Kidney tubule cell (primary cell): ENCODE measurements around the gene JAK1.
"Not testable (repeated sequence)": the region's sequence is repeated elsewhere in the genome, so short reads cannot be mapped to it uniquely, and the experiment has no call there.

Experiments used
- DNase-seq: peaks from one replicate; pipeline ENCODE4 v3.0.0-alpha.2; 2018; ENCODE audit warnings: low spot score

JAK1 gene

DNA sequence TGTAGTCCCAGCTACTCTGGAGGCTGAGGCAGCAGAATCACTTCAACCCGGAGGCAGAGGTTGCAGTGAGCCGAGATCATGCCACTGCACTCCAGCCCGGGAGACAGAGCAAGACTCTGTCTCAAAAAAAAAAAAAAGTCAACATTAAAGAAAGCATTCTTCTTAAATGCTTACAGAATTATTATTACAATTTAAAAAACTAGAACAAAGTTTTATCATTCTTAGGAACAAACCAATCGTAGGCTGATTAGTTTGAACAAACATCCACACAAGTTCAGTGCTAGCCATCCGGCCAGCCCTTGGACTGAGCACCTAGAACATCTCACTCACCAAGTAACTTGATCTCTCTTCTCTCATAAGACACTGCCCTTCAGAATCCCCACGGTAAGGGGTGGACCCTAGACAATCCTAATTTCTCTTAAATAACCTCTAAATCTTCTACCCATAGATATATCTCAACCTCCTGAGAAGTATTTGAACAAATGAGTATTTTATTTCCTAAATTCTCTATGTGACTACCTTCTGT, 16.0 kb downstream of the JAK1 start:
- no peak for DNase-seq

DNA sequence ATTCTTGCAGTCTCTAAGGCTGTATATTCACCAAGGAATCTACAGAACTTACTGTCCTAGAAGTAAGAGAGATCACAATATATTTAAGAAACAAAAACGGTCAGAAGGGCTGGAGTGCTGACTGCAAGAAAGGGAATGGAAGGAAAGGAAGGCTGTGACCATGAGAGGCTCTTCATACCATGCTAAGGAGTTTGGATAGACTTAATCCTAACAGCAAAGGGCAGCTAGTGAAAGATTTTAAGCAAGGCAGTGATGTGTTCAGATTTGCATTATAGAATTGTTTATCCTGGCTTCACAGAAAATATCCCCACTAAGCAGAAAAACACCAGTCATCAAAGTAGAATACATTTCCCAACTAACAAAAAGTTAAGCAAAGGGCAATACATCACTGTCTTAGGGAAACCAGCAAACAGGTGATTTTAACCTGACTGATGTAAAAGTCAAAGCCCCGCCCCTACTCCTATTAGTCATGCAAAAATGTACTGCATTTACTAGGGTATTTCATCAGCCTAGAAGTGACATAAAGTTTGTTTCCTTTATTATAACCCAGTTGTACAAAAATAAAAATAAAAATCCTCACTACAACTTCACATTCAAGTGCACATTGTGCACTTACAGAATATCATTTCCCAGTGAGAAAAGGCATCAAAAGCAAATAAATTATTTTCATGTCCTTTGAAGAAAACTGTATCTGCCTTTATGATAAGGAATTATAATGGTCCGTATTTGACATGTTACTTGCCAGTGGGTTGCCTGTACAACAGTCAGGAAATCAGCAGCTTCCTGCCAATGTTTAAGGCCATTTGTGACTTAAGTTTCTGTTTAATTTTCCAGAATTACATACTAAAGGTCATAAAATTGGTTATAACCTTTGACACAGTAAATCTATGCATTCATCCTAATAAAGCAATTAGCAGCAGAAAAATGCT, 17.2 kb downstream of the JAK1 start:
- peak; percentile 50 for DNase-seq

DNA sequence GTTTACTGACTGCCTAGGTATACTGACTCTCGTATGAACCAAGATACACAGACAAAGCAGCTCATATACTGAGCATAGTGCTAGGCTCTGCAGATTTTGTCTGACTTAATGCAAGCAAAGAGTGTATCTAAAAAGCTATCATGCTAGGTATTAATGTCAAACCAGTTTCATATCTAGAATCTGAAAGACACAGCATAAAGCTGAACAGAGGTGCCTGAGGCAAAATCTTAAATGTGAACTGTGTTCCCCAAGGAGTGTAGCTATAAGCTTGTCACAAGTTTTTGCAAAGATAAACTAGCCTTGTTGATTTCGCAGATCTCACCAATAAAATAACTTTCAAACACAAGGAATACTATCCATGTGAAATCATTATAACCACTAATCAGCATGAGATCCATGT, 18.1 kb downstream of the JAK1 start:
- no peak for DNase-seq

DNA sequence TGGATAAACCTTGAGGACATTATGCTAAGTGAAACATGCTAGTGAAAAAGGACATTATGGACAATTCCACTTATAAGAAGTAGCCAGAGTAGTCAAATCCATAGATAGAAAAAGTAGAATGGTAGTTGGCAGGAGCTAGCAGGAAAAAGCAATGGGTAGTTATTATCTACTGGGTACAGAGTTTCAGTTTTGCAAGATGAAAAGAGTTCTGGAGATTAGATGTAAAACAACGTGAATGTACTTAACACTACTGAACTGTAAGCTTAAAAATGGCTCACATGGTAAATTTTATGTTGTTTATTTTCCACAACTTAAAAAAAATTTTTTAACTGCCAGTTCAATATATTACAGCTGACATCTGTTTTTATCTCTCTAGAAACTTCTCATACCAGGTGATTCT, 19.4 kb downstream of the JAK1 start:
- no peak for DNase-seq

DNA sequence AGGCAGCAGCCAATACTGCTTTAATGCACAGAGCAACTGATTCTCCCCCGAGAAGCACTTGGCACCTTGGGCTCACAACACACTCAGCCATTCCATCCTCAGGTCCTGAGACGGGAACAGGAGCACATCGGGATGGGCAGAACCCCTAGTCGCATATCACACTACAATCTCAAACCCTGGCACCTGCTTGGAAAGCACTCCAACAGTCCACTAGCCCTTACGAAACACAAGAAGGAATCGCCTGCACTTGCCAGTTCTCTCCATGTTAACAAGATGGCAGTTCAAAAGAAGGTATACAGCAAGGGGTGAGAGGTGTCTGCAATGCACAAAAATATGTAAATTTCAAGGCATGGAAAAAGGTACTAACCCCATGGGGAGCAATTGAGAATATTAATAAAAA, 21.4 kb downstream of the JAK1 start:
- no peak for DNase-seq

DNA sequence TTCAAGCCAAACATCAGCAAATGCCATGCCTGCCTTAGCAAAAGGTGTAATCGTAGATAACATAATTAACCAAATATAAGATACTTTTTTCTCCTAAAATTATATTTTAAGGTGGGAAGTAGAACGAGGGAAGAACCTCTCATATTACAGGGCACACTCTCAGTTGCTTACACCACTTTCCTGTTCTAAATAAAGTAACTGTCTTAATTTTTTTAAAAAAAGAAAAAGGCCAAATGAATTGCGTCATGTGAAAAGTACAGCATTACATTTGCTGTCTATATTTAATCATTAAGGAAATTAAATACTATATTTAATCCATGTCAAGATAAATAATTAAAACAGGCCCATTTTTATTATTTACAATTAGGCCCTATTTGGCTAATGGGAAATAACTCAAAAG, 23.7 kb downstream of the JAK1 start:
- DNase-seq, result no peak

DNA sequence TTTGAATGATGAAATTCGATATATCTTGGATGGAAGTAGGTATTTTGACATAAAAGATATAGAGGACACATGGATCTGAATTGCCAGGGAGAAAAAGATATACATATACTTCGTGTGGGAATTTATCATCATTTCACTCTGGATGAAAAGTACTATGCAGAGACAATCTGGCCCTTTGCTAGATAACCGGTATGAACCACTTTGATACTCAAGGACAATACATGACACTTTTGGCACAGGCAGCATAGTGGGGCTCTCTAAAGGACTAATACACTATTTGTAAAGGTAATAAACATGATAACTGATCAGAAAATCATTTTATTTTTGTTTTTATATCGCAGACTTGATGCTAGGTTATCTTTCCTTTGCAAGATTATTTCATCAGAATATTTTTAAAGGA, 24.2 kb downstream of the JAK1 start:
- no peak for DNase-seq

DNA sequence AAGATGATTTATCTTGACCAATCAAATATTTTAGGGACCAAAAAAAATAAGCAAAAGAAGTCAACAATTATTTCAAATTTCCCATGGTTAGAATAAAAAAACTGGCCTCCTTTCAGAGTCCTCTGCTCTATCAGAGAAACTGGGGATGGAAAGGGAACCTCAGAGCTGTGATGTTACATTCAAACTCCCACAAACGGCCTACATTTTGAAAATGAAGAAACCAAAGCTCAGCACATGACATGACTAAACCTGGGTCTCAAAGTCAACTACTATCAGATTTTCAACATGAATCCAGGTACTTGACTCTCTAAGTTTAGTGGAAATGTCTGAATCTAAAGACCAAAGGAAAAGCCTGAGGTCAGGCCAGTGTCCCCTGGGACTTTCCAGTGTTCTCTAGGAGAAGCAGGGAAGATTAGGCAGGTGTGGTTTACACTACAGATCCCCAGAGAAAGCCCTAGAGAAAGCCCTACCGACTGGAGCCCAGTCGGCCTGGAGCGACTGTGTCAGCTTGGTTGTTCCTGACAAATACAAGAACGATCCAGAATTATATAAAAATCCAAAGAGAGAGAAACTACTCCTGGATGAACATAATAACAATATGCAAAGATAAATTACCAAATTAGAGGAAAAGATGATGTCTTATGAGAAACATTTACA, 24.8 kb downstream of the JAK1 start:
- DNase-seq, result no peak

DNA sequence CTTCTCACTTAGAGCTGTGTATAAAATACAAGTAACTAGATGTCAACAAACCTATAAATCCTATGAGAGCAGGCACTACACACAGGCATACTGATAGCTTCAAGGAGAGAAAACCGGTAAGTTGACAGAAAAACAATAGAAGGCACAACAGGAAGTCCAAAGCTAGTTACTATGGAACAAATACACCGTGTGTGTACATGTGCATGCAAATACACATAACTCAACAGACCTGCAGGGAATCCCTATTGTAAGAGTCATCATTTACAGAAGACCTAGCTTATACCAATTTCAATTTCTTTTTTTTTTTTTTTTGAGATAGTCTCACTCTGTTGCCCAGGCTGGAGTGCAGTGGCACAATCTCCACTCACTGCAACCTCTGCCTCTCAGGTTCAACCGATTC, 26.3 kb downstream of the JAK1 start:
- no peak for DNase-seq

DNA sequence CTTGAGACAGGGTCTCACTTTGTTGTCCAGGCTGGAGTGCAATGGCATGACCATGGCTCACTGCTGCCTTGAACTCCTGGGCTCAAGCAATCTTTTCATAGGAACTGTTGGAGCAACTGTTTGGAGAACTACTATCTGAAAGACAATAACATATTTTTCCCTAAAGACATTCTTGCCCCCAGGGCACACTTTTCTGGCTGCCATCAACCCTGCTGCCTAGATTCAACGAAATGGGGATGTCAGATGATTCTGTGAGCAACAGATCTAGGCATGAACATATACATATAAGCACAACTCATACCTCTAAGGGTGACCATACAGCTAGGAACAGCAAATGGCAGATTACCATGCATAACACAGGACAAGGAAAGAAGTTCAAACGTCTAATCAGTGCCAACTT, 27.4 kb downstream of the JAK1 start:
- DNase-seq, result no peak

DNA sequence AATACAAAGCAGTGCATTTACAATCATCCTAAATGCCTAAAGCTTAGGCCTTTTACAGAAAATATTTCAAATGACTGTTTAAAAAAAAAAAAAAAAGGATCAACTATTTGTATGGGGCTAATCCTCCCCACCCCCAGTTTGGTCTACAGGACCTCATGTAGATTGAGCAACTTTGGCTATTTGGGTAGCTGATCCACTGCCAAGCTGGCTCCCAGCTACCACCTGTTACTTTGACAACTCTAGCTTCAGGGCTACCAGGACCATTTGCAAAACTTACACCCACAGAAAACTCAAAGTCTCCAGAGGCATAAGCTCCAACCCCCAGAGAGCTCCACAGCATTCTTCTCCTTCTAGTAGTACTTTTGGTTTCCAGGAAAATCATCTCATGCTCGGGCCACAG, 29.4 kb downstream of the JAK1 start:
- DNase-seq, result no peak

DNA sequence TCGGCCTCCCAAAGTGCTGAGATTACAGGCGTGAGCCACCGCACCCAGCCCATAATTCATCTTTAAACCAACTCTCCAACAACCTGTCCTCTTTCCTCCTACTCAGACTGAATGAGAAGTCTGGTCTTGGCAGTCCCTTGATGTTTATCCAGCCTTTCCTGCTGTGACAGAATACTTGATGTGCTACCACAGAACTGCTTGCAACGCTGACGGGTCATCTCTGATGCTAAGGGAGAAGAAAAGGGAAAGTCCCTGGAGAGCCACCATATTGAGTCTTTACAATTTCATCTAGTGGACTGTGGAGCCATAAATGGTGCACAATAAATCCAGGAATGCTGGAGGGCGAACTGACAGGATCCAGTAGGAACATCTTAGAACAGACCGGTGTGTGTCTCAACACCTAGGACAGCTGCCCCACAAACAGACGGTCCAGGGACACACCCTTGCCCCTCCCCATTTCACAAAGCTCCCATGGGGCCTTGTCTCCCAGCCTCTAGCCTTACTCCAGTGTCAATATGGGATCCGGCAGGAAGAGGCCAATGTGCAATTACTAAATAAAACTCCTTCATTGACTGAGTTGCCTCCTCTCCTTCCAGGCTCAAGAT, 30.7 kb downstream of the JAK1 start:
- DNase-seq, result no peak

DNA sequence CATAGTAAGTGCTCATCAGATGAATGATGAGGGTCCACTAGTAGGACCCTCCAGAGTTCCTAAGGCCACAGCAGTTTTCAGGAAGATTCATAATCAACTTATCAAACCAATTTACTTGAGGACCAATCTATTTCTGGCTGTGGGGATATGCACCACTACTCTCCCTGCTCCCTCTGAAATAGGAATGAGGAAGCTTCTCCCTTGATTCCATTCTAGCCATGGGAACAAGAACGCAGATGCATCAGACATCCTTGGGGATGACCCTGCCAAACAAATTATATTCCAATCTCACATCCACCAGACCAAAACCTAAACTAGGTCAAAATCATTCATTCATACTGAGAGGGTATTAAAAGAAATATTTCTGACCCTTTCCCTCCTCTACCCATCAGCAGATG, 31.5 kb downstream of the JAK1 start:
- DNase-seq, result peak; percentile 45

DNA sequence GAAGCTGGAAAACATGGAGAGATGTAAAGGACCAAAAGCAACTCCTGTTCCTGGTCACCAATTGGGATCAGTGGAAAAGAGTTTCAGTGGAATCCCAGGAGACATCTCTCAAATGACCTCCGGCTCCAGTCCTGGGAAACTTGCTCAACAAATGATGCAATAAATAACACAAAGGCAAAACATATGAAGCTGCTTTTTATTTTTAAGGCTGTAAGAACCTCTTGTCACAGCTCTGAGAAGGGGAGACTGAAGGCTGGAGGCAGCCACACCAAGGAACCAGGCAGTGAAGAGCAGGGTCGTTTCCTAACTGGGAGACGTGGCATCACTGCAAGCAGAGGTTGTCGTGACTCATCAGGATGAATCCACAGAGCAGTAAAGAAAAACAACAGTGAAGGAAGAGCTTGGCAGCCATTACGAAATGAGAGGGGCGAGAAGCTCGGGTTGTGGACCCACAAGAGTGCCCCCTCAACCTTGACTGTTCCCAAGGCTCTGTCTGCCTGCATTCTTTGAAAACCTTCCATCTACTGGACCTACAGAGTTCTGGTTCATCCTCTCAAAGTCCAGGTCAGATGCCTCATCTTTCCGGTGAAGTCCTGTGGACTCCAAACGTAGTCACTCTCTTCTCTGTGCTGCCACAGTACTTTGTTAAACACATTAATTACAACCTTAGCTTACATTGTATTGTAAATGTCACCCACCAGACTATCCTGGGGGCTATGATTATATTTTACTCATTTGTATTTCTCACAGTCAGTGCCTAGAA, 32.1 kb downstream of the JAK1 start:
- peak; percentile 67 for DNase-seq

DNA sequence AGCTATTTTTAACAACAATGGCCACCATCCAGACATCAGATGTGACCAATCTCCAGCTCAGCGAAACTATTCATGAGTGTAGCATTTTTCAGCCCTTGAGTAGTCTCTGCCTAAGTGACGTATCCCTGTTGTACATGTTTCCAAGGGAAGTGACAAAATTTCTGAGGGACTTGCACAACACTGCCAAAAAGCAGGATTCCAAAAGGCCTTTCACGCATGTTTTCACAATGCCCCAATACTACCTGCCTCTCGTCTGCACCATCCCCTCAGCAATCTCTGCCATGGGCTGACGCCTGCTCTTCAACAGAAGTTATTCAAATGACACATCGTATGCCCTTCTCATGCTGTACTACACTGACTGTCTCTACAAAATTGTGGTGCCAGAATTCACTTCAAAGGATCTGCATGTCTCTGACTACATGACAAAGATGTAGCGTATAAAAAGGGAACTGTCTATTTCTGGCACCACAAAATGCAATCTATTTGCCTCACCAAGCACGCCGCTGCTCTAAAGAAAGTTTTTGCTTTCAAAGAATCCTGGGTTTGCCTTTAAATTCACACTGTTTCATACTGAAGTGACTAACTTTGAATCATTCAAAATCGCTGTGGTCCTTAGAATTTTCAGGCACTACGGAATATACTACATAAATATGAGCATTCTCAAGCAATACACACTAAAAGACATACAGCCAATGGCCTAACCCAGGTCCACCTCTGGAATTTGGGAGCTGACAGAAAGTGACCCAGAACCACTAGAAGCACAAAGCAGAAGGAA, 32.9 kb downstream of the JAK1 start:
- peak; percentile 88 for DNase-seq

DNA sequence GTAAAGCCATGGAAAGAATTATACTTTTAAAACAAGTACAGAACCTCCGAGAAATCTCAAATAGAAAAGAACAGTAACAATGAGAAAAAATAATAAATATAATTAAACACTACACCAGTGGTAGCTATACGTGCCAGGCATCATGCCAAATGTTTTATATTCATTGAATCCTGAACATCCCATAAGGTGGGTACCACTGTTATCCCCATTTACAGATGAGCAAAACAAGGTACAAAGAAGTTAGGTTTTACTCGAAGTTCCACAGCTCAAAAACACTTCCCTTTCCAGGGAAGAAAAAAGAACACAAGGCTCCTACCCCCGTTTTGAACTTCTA, 33.4 kb downstream of the JAK1 start:
- no peak for DNase-seq

DNA sequence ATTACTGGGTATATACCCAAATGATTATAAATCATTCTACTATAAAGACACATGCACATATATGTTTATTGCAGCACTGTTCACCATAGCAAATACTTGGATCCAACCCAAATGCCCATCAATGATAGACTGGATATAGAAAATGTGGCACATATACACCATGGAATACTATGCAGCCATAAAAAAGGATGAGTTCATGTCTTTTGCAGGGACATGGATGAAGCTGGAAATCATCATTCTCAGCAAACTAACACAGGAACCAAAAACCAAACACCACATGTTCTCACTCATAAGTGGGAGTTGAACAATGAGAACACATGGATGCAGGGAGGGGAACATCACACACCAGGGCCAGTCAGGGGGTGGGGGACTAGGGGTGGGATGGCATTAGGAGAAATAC, 35.7 kb downstream of the JAK1 start:
- not testable (repeated sequence) for DNase-seq

DNA sequence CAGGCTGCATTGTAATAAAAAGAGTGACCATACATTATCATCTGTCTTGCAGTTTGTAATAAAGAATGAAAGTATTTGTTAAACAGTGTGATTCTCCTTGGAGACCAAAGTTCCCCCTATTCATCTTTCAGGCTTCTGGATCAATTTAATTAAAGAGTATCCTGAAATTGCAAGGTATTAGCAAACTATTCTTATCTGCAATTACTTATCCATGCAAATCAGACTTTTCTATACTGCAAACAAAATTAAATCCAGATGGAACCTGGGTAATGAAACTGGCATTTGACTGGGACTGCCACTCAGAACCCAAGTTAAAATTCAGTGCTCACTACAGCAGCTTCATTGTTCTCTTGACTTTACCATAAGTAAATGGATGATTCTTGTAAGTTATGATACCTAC, 37.1 kb downstream of the JAK1 start:
- no peak for DNase-seq

DNA sequence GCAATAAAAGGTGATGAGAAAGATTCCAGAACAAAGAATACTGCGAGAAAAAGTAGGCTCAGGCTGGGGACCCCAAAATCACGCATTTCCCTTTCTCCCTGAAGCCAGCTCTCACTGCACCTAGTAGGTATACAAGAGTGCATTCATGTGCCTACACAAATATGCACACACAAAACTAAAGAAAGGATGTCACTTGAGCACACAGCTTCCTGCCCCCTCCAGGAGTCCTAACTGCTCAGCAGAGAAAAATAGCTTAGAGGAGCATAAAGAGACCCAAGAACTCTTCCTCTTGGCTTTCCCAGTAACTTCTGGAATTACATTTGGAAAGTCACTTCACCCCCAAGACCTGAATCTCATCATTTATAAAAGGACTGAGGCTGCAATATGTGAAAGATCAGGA, 38.0 kb downstream of the JAK1 start:
- DNase-seq, result no peak

DNA sequence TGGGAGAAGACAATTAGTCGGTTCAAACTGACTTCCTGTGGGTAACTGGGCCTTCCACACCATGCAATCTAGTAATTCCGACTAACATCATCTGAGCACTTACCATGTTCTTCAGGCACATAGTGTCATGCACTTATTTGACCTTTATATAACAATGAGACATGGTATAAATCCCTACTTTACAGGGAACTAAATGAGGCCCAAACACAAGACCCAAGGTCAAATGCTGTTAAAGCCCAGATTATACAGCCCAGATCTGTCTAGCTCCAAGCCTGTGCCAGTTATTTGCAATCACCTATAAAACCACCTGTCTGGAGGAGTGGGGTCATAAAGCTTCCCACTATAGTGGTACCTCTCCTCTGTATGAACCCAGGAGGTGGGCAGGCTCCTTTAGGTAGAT, 40.8 kb downstream of the JAK1 start:
- no peak for DNase-seq

DNA sequence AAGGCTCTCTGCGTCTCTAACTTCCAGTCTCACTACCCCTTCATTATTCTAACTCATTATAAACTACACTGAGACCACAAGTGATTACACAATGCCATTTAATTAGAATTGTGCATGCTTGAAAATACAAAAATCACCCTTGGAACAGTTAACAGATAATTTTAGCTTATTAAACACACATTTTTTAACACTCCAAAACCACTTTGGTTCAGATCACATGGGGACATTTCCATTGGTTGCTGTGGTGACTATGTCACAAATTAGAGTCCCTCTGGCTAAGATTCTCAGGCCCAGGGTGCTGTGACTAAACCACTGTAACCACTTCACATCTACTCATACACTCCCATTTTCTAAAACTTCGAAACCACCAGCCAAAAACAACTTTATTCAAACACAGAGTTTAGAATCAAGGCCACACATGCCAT, 43.0 kb downstream of the JAK1 start:
- DNase-seq, result no peak

DNA sequence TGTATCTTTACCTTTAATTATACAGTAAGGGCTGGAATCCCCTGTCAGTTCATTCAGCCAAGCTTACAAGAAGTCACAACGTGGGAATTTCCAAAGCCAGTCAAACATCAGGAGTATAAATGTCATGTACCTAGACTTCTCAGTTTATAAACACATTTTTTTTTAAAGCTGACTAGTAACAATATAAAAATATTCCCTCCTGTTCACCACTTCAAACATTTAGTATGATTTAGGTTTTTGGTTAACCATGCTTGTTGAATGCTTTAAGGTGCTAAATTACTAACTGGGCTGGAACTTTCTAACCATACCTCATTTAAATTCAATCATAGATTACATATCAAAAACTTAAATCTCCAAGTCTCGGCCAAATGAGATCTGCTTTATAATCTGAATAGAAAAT, 44.0 kb downstream of the JAK1 start:
- DNase-seq, result no peak
